Right kidney (tissue), 1 donor: ENCODE results near the gene PLSCR5.

Experiments used
- DNase-seq: peaks from one replicate; pipeline ENCODE4 v3.0.0-alpha.2; 2016

Gene PLSCR5

GRCh38 chr3:146544002-146544928 is 60.9 kb downstream of the PLSCR5 start, which contains the start of gene PLSCR1:
PLSCR1 (minus strand) TSS chr3:146544607; CDS start chr3:146536552, 8,055 bp downstream.
- DNase-seq, result peak; percentile 88

DNA sequence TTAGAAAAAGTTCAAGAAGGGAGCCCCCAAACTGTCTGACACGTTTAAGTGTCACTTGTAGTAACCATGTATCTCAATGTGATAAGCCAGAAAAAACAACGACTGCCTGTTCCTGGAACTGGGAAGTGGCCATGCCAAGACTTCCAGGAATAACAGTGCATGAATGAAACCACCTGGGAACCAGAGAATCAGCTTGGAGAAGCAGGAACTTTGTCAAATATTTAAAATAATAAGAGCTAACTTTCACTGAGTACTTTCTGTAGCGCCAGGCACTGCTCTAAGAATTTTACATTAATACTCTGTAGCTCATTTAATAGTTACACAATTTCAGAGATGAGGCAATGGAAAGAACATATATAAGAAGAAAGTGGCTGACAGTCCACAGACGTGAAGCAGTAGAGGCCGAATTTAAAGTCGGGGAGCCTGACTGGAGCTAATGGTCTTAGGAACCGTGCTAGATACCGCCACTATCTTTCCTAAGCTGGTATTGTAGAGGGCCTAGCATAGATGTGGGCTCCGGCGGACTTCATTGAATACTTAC is 61.6 kb downstream of the PLSCR5 start:
- no peak for DNase-seq

- DNase-seq, result no peak
Observed at GRCh38 chr3:146542978-146543377, 62.2 kb downstream of the PLSCR5 start.

GRCh38 chr3:146542179-146542578 is 63.0 kb downstream of the PLSCR5 start:
- no peak for DNase-seq

GRCh38 chr3:146540978-146541377 is 64.2 kb downstream of the PLSCR5 start:
- DNase-seq, result no peak

GRCh38 chr3:146540236-146540635 is 64.9 kb downstream of the PLSCR5 start:
- DNase-seq, result no peak

- DNase-seq, result no peak
Observed at GRCh38 chr3:146539315-146539714, 65.8 kb downstream of the PLSCR5 start.

GRCh38 chr3:146537603-146538002 is 67.5 kb downstream of the PLSCR5 start:
- DNase-seq, result no peak

DNA sequence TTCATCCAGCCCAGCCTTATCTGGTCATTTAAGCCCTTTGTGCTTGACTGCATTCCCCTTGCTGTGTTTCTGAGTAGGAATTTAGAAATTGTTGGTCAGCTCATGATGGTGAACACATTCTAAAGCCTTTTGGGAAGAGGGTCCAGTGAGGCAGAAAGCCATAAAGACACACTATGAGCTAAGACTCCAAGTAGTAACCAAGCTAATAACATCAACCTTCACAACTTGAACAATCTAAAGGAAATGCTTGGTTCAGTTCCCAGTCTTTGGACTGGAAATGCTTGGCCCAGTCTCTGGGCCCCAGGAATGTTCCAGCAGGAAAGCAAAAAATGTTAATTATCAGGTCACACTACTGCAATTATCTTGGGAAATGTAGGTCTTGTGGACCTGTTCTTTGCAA is 68.5 kb downstream of the PLSCR5 start:
- DNase-seq, result no peak
